HT1080 (cell line): ENCODE measurements around the gene DNAJB9. TPM values are rescaled to one million over a fixed set of nuclear protein-coding genes. Genes with fewer than 3 reads are reported as not detected.

ENCODE experiments used
- DNase-seq: peaks from one replicate; pipeline ENCODE4 v3.0.0-alpha.2; 2015; ENCODE audit warnings: low read depth
- total RNA-seq: library from RNA; depleted of rRNA; stranded (reverse); fragments of >200 nt; shearing (Covaris generic); gene quantifications from 2 replicates; pipeline ENCODE4 v1.2.3, GENCODE V29; 2014

DNAJB9 gene
- total RNA-seq, 1 experiment from 2014 or later: 27.5 TPM

GRCh38 chr7:108565987-108566386 is 3.7 kb upstream of the DNAJB9 start:
- no peak for DNase-seq

GRCh38 chr7:108568801-108569380 is 783 bp upstream of the DNAJB9 start:
- no peak for DNase-seq

DNA sequence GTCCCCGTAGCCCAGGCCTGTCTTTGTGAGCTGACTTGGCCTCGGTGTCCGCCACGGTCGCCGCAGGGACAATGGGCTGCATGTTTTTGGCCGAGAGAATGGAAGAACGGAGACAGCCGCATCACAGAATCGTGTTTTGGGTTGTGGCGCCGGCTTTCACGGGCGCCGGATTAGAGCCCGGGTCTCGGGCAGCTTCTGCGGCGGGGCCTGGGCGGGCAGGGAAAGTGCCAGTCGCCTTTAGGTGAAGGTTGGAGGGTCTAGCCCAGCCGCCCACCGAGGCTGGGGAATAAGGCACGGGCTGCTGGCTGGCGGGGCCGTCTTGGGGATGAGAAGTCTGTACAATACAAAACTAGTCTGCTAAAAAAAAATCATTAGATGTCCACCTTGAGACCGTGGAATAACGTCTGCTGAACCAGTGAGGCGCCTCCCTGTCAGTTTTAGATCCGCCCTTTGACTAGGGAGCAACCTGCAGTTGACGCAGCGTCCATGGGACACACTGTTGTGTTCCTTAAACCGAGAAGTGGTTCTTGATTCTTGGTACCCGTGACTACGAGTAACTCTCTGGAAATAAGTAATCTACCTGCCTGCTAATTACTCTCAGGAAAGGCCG is 577 bp downstream of the DNAJB9 start:
- peak; percentile 47 for DNase-seq

DNA sequence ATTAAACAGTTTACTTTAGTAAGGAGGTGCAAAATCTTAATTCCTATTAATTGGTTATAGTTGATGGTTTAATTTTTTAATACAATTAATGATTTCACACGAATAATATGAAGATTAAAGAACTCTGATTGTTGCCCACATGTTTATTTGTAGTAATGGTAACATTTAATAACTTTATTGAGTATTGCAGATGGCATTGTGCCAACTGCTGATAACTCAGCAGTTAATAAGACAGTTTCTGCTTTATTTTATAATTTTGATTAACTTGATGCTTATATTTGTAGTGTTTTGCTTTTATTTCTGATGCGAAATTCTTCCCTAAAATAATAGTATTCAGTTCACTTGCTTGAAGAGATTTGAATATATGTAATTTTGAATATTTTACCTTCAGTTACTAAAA is 2.8 kb downstream of the DNAJB9 start:
- DNase-seq: no peak

DNA sequence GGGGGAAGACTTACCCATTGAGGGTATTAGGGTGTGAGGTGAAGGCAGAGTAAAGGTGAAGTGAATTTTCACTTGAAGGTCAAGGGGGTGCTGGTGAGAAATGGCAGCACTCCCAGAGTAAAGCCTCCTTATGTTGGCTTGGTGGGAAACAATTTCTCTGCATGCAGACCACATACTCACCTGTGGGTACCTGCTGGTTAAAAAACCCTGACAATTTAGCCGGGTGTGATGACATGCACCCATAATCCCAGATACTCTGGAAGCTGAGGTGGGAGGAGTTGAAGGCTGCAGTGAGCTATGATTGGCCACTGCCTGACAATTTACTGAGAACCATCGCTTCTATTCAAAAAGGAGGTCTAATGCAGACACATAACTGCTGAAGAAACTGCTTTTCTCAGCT is 5.5 kb downstream of the DNAJB9 start:
- DNase-seq: no peak

- no peak for DNase-seq
Measured at GRCh38 chr7:108576116-108576515, 6.4 kb downstream of the DNAJB9 start.

- DNase-seq: no peak
Measured at GRCh38 chr7:108578937-108579336, 9.3 kb downstream of the DNAJB9 start.

DNA sequence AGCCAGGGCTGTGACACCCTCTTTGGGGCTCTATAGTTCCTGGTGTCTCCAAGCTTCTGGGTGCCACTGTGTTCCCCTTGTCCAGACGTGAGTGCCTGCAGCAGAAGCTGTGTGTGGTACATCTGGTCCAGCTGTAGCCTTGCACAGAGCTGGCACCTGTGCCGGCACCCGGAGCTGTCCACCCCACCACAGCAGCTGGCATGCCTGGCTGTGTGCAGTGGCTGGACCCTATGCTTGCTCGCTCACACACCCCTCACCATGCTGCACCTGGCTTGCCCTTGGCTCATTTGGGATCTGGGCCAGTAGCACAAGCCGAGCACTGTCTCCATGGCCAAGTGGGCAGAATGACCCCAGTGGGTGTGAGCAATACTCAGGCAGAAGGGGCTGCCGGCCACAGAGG is 10.6 kb downstream of the DNAJB9 start:
- no peak for DNase-seq

DNA sequence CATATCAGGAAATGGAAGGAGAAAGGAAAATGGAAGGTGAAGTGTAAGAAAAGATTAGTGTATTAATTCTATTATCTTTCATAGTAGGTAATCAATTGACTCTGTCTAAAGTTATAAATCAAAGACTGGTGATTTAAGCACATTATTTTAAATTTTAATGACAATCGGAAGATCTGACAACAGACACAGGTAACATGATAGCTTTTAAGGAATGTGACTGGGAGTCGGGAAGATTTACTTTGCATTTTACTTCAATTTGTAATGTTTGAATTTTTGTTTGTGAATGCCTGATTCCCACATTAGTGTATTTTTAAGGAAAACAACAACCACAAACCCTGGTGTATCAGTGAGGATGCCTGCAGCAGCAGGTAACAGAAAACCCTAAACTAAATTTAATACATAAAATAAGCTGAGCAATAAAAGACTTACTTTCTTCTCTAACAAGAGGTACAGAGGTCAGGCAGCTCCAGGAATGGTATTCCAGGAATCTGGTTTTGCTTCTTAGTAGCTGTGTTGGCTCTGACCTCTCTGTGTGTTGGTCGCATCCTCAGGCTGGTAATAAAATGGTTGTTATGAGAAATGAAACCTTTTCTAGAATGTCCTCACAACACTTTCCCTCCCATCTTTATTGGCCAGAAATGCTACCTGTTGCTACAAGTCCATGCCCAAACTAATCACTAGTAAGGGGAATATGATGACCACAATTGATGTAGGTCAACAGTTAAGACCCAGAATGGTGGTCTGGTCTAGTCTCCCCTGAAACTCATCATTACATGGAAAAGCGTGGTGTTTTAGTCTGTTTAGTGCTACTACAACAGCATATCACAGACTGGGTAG is 12.2 kb downstream of the DNAJB9 start:
- DNase-seq: no peak

GRCh38 chr7:108584211-108584610 is 14.5 kb downstream of the DNAJB9 start:
- peak; percentile 85 for DNase-seq

DNA sequence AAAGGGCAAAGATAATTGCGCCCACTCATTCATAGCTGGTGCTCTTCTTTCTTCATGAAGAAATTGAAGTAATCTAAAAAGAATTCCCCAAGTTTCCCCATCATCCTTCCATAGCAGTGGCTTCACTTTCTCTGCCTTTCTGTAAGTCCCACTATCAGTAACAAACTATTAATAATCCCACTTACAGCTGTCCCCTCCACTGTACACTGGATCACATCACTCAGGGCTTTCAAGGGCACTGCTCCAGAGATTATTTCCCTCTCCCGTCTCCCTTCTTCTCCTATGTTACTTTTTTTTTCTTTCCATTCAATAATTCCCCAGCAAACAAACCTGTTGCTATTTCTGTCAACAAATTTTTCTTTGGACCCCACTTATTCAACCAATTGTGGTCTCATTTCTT is 16.2 kb downstream of the DNAJB9 start:
- DNase-seq: no peak

DNA sequence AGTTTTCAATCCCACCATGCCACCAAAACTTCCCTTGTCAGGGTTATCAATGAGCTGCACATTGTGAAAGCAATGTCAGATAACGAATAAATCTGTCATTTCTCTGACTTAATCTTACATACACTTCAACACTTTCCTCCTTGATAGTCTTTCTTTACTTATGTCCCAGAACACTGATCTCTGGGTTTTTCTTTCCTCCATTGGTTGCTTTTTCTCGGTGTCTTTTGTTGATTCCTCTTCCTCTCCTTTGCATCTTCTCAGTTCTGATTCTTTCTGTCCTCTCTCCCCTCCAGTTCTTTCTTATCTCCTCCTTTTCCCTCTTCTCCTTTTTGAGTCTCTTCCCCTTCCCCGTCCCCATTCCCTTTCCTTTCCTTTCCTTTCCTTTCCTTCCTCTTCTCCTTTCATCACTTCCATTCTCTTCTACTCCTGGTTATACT is 16.6 kb downstream of the DNAJB9 start:
- DNase-seq: no peak

GRCh38 chr7:108589199-108589598 is 19.5 kb downstream of the DNAJB9 start:
- DNase-seq: no peak

- no peak for DNase-seq
Measured at GRCh38 chr7:108589874-108590273, 20.2 kb downstream of the DNAJB9 start.

DNA sequence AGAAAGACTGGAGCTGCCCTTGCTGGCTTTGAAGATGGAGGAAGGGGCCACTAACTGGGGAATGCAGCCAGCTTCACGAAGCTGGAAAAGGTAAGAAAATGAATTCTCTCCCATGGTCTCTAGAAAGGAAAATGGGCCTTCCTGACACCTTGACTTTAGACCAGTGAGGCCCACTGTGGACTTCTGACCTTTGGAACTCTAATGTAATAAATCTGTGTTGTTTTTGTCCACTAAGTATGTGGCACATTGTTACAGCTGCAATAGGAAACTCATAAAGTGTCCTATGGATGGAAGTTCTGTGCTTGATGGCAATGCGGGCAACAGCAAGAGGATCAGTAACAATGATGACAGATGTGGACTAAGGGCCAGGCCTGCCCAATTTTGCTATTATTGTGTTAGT is 20.9 kb downstream of the DNAJB9 start:
- DNase-seq: no peak

GRCh38 chr7:108592646-108593201 is 23.1 kb downstream of the DNAJB9 start:
- peak; percentile 27 for DNase-seq

GRCh38 chr7:108596560-108596959 is 26.9 kb downstream of the DNAJB9 start:
- DNase-seq: no peak

GRCh38 chr7:108598153-108598552 is 28.5 kb downstream of the DNAJB9 start:
- no peak for DNase-seq

DNA sequence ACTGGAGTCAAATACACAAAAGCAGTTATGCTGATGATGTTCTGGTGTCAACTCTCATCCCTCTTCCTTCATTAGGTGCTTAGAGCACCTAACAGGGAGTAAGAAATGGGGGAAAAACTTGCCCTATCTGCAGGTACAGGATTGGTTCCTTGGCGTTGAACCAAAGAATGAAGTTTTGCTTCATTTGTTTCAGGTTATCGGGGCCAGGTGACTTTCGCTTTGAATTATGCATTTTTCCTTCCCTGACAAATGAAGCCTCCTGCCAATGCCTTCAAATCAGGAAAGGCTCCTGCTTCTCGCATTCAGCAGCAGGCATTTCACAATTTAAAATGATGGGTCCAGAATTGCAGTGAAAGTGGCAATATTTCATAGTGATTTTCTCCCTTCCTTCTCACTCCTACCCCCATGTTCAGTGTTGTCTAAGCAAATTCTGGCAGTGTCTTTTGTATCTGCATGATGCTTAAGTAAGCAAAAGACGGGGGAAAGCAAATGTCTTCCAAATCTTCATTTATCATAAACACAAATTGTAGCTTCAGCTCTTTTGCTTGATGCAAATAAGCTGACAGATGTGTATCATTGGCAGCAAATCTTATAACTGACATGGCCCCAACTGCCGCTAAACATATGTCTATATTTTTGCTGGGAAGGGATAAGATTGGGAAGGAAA is 29.4 kb downstream of the DNAJB9 start:
- no peak for DNase-seq

DNA sequence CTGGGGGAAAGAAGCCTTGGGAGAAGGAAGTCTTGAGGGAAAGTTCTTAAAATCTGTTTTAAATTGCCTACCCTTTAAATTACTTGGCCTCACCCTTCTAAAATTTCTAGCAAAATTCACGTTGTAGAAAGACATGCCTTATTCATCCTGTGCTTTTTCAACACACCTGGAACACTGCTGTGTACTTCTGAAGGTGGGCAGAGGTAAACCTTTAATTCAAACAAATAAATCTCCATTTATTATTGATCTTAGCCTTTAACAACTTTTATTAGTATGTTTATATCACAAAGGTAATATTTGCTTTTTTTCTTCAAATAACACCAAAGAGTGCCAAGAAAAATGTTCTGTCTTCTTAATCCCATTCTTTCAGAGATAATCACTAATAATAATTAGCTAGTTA is 30.7 kb downstream of the DNAJB9 start:
- no peak for DNase-seq

- DNase-seq: no peak
Measured at GRCh38 chr7:108603656-108604306, 34.1 kb downstream of the DNAJB9 start.
